A673 (cell line): ENCODE measurements around the gene GBX1. TPM values are rescaled to one million over a fixed set of nuclear protein-coding genes. Genes with fewer than 3 reads are reported as not detected.

Experiments
- BruUV-seq: library from RNA; stranded (reverse); fragments of 400-500 nt; replicated peaks from 2 replicates; lab custom pipeline; 2021; lab: Mats Ljungman, UMichigan
- CTCF ChIA-PET: fragments of 300-600 bp; sonication (Branson Sonifier 250); formaldehyde crosslinking; loops from one replicate; lab custom pipeline; 2022; ENCODE audit warnings: antibody characterized with exemption; lab: Charles Lee
- POLR2A ChIA-PET: fragments of 300-600 bp; sonication (Branson Sonifier 250); formaldehyde crosslinking; loops from one replicate; lab custom pipeline; 2022; ENCODE audit warnings: antibody characterized with exemption; ENCODE audit not compliant: low non-redundant PET; lab: Charles Lee
- DNase-seq: peaks from one replicate; pipeline ENCODE4 v3.0.0-alpha.2; 2015; ENCODE audit warnings: low spot score
- H3K27ac ChIP-seq: fragments of 200-600 bp; sonication (generic); 2 replicates; pipeline ENCODE4 v1.5.1; 2016; ENCODE audit warnings: mixed run types, low read depth, mild to moderate bottlenecking, mixed read lengths, antibody characterized with exemption, low read length; ENCODE audit not compliant: poor library complexity, severe bottlenecking
- H3K27me3 ChIP-seq: fragments of 200-600 bp; sonication (generic); replicated peaks from 2 replicates; pipeline ENCODE4 v1.6.1; 2017; ENCODE audit warnings: mixed run types, low read depth, mild to moderate bottlenecking, mixed read lengths, antibody characterized with exemption, low read length; ENCODE audit not compliant: insufficient read depth, poor library complexity
- H3K36me3 ChIP-seq: fragments of 200-600 bp; sonication (generic); 2 replicates; pipeline ENCODE4 v1.6.1; 2016; ENCODE audit warnings: mixed run types, mild to moderate bottlenecking, mixed read lengths, antibody characterized with exemption, low read length; ENCODE audit not compliant: insufficient read depth, poor library complexity, severe bottlenecking
- H3K4me1 ChIP-seq: fragments of 200-600 bp; sonication (generic); 2 replicates; pipeline ENCODE4 v1.6.1; 2017; ENCODE audit warnings: mixed run types, mild to moderate bottlenecking, mixed read lengths, antibody characterized with exemption, low read length; ENCODE audit not compliant: insufficient read depth, poor library complexity, severe bottlenecking
- H3K4me3 ChIP-seq: fragments of 200-600 bp; sonication (generic); 2 replicates; pipeline ENCODE4 v1.5.1; 2016; ENCODE audit warnings: low read depth, mixed run types, mild to moderate bottlenecking, mixed read lengths, low read length; ENCODE audit not compliant: poor library complexity, severe bottlenecking
- H3K9me3 ChIP-seq: fragments of 200-600 bp; sonication (generic); 2 replicates; pipeline ENCODE4 v1.6.1; 2016; ENCODE audit warnings: mixed run types, low read depth, mild to moderate bottlenecking, mixed read lengths, antibody characterized with exemption, low read length; ENCODE audit not compliant: poor library complexity, severe bottlenecking
- CTCF ChIP-seq: fragments of 300-800, 200-600 bp; sonication (generic); conservative IDR thresholded peaks from 2 replicates; pipeline ENCODE4 v1.5.1; 2017; ENCODE audit warnings: low read depth, mild to moderate bottlenecking, antibody characterized with exemption, low read length, moderate library complexity, mixed read lengths
- EZH2 ChIP-seq: fragments of 200-600 bp; sonication (generic); IDR thresholded peaks from 2 replicates; pipeline ENCODE4 v1.6.1; 2017; ENCODE audit warnings: borderline replicate concordance, low read depth, mild to moderate bottlenecking, mixed read lengths, antibody characterized with exemption, low read length; ENCODE audit not compliant: poor library complexity, severe bottlenecking
- intact Hi-C: fragments of 100-400 bp; cut with micrococcal nuclease; formaldehyde crosslinking; loops from one replicate; pipeline ENCODE4 v1.10.0; 2022; ENCODE audit not compliant: unreplicated experiment
- total RNA-seq: library from RNA; stranded (reverse); gene quantifications from 2 replicates; pipeline ENCODE4 v1.2.3, GENCODE V29; 2021

Gene GBX1
- total RNA-seq, 1 experiment from 2014 or later: not detected

GRCh38 chr7:151166629-151167196 lies 781 bp downstream of the GBX1 start:
- Histone ChIP-seq H3K27me3 (peaks cover 71% of the 10 kb centered on the region), H3K36me3 (no peaks in the 10 kb centered on the region), H3K27ac (no peak overlapping the region), H3K9me3 (no peaks in the 10 kb centered on the region), H3K4me1 (peaks cover 8% of the 10 kb centered on the region), H3K4me3 (peak overlapping the region; percentile 46)
- intact Hi-C loops: no loop called here
- POLR2A ChIA-PET: no interaction called here
- DNase-seq: no peak
- CTCF ChIA-PET: interaction anchor here (0.6 to 1.4 kb wide), 2 partner anchors 68 to 204 kb away, joined by 3 to 7 read pairs; no protein-coding TSS in a partner anchor
- TF ChIP-seq EZH2 (peak; percentile 96), CTCF (no peak)
- no TSS peak for BruUV-seq

GRCh38 chr7:151161757-151162156 lies 5.7 kb downstream of the GBX1 start:
- intact Hi-C loops: no loop called here
- DNase-seq: no peak
- BruUV-seq: no TSS peak
- ChIA-PET POLR2A (no interaction called here), CTCF (no interaction called here)
- TF ChIP-seq CTCF: no peak
- no peak for TF ChIP-seq EZH2
- H3K4me1 ChIP-seq: no peaks in the 10 kb centered on the region
- H3K9me3 ChIP-seq: no peaks in the 10 kb centered on the region
- no peak overlapping the region for H3K4me3 ChIP-seq
- H3K27ac ChIP-seq: no peak overlapping the region
- H3K36me3 ChIP-seq: no peaks in the 10 kb centered on the region
- peaks cover 48% of the 10 kb centered on the region for H3K27me3 ChIP-seq

- CTCF ChIA-PET: no interaction called here
- intact Hi-C loops: no loop called here
- BruUV-seq: no TSS peak
- no peak for TF ChIP-seq CTCF
- no peak for TF ChIP-seq EZH2
- DNase-seq: no peak
- POLR2A ChIA-PET: no interaction called here
- Histone ChIP-seq H3K4me1 (no peaks in the 10 kb centered on the region), H3K27ac (no peak overlapping the region), H3K36me3 (no peaks in the 10 kb centered on the region), H3K27me3 (peaks cover 15% of the 10 kb centered on the region), H3K9me3 (no peaks in the 10 kb centered on the region), H3K4me3 (no peak overlapping the region)
Observed at GRCh38 chr7:151157645-151158329, 9.7 kb downstream of the GBX1 start.
